ENCODE results near the gene NRAP. TPM values are rescaled to one million over a fixed set of nuclear protein-coding genes. Genes with fewer than 3 reads are reported as not detected.

The NRAP gene
- total RNA-seq, 1 donor from 2014 or later = not detected

- Mint-ChIP-seq H3K4me3 (ENCODE audit: unreplicated experiment) (no peak overlapping the region), H3K36me3 (ENCODE audit: unreplicated experiment) (no peaks in the 10 kb centered on the region), H3K27me3 (ENCODE audit: unreplicated experiment) (peaks cover 25% of the 10 kb centered on the region), H3K4me1 (ENCODE audit: unreplicated experiment) (peaks cover 8% of the 10 kb centered on the region), H3K27ac (ENCODE audit: unreplicated experiment) (no peak overlapping the region), H3K9me3 (ENCODE audit: unreplicated experiment) (peaks cover 6% of the 10 kb centered on the region)
- TF ChIP-seq, protein P1, sequence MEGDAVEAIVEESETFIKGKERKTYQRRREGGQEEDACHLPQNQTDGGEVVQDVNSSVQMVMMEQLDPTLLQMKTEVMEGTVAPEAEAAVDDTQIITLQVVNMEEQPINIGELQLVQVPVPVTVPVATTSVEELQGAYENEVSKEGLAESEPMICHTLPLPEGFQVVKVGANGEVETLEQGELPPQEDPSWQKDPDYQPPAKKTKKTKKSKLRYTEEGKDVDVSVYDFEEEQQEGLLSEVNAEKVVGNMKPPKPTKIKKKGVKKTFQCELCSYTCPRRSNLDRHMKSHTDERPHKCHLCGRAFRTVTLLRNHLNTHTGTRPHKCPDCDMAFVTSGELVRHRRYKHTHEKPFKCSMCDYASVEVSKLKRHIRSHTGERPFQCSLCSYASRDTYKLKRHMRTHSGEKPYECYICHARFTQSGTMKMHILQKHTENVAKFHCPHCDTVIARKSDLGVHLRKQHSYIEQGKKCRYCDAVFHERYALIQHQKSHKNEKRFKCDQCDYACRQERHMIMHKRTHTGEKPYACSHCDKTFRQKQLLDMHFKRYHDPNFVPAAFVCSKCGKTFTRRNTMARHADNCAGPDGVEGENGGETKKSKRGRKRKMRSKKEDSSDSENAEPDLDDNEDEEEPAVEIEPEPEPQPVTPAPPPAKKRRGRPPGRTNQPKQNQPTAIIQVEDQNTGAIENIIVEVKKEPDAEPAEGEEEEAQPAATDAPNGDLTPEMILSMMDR (IDR thresholded peaks at IDR 0.05) = no peak
- DNase-seq (ENCODE audit: extremely low spot score, unreplicated experiment) = no peak
Observed at GRCh38 chr10:113554214-113554613, 109.6 kb downstream of the NRAP start.

DNA sequence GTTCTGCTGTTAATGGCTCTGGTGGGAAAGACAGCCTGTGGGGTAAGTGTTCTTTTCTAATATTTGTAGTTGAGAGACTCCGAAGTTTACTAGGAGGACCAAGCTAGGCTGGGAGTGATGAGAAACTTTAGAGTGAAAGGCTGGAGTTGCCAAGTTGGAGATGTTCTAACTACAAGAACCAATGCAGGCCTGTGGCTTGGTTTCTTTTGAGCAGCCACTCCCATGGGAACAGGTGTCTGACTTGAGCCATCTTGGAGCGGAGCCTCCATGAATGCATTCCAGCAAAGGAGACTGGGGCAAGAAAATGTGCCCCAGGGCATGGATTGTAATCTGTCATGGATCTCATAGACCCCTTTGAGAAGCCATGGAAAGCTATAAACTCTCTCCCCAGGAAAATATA, 110.7 kb downstream of the NRAP start:
- TF ChIP-seq, protein P1 (IDR thresholded peaks at IDR 0.05) = no peak
- H3K9me3 Mint-ChIP-seq (ENCODE audit: unreplicated experiment) = peaks cover 6% of the 10 kb centered on the region
- peaks cover 8% of the 10 kb centered on the region for H3K4me1 Mint-ChIP-seq (ENCODE audit: unreplicated experiment)
- H3K4me3 Mint-ChIP-seq (ENCODE audit: unreplicated experiment) = no peak overlapping the region
- peaks cover 15% of the 10 kb centered on the region for H3K27me3 Mint-ChIP-seq (ENCODE audit: unreplicated experiment)
- H3K27ac Mint-ChIP-seq (ENCODE audit: unreplicated experiment) = no peak overlapping the region
- H3K36me3 Mint-ChIP-seq (ENCODE audit: unreplicated experiment) = no peaks in the 10 kb centered on the region
- no peak for DNase-seq (ENCODE audit: extremely low spot score, unreplicated experiment)

- Mint-ChIP-seq H3K27me3 (ENCODE audit: unreplicated experiment) (peaks cover 10% of the 10 kb centered on the region), H3K4me1 (ENCODE audit: unreplicated experiment) (peaks cover 8% of the 10 kb centered on the region), H3K4me3 (ENCODE audit: unreplicated experiment) (no peak within 1 kb of the TSS), H3K36me3 (ENCODE audit: unreplicated experiment) (no peaks in the 10 kb centered on the region), H3K27ac (ENCODE audit: unreplicated experiment) (no peak within 1 kb of the TSS), H3K9me3 (ENCODE audit: unreplicated experiment) (peaks cover 6% of the 10 kb centered on the region)
- TF ChIP-seq, protein P1 (IDR thresholded peaks at IDR 0.05) = no peak
- DNase-seq (ENCODE audit: extremely low spot score, unreplicated experiment) = no peak
Observed at GRCh38 chr10:113552701-113553100, 111.1 kb downstream of the NRAP start, which contains the start of gene HABP2. TSS of gene HABP2 (plus strand) at chr10:113553053. CDS start at chr10:113553122, 69 bp downstream.

- no peak for DNase-seq (ENCODE audit: extremely low spot score, unreplicated experiment)
- no peaks in the 10 kb centered on the region for H3K36me3 Mint-ChIP-seq (ENCODE audit: unreplicated experiment)
- peaks cover 6% of the 10 kb centered on the region for H3K9me3 Mint-ChIP-seq (ENCODE audit: unreplicated experiment)
- TF ChIP-seq, protein P1 (IDR thresholded peaks at IDR 0.05) = no peak
- peaks cover 7% of the 10 kb centered on the region for H3K27me3 Mint-ChIP-seq (ENCODE audit: unreplicated experiment)
- H3K4me1 Mint-ChIP-seq (ENCODE audit: unreplicated experiment) = peaks cover 8% of the 10 kb centered on the region
- H3K27ac Mint-ChIP-seq (ENCODE audit: unreplicated experiment) = no peak overlapping the region
- no peak overlapping the region for H3K4me3 Mint-ChIP-seq (ENCODE audit: unreplicated experiment)
Observed at GRCh38 chr10:113552014-113552413, 111.8 kb downstream of the NRAP start.

DNA sequence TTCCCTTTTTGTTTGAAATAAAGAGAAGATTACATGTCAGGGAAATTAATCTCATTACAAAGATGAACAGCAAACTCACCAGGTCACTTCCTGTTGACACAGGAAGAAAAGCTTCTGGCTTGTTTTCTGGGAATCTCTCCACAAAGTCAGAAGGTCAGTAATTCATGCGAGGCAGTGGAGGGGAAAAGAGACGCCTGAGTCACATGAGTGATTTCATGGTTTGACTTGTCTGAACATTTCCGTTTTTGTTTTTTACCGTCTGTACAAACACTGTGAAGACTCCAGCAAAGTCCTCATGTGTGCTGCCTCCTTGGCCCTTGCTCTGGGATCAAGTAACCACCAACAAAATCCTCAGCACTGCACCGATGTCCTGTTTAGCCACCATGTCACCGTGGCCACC, 113.5 kb downstream of the NRAP start:
- Mint-ChIP-seq H3K9me3 (ENCODE audit: unreplicated experiment) (peaks cover 6% of the 10 kb centered on the region), H3K27ac (ENCODE audit: unreplicated experiment) (peak overlapping the region; percentile 5), H3K27me3 (ENCODE audit: unreplicated experiment) (peaks cover 3% of the 10 kb centered on the region), H3K4me1 (ENCODE audit: unreplicated experiment) (peaks cover 8% of the 10 kb centered on the region), H3K4me3 (ENCODE audit: unreplicated experiment) (no peak overlapping the region), H3K36me3 (ENCODE audit: unreplicated experiment) (no peaks in the 10 kb centered on the region)
- no peak for DNase-seq (ENCODE audit: extremely low spot score, unreplicated experiment)
- TF ChIP-seq, protein P1 (IDR thresholded peaks at IDR 0.05) = no peak

Data from osteocyte (in vitro differentiated cells).